Right lobe of liver (tissue), 6 donors: Measurements from ENCODE around the gene ANKRD23. TPM values are rescaled to one million over a fixed set of nuclear protein-coding genes. Genes with fewer than 3 reads are reported as not detected.

Experiments
- ATAC-seq, 4 donors: fragments of 200-7000 bp; cut with Tn5 transposase; one replicate each; pipeline ENCODE4 v1.9.1; 2020; ENCODE audit warnings: mild to moderate bottlenecking in 4 of 4, moderate library complexity in 4 of 4
- DNase-seq, 3 donors: peaks; one replicate each; pipeline ENCODE4 v3.0.0-alpha.2; 2020
- H3K27ac ChIP-seq, 3 donors: fragments of 200-600 bp; one replicate each; pipeline ENCODE4 v1.8.0; 2022
- H3K27me3 ChIP-seq, 2 donors: fragments of 200-600 bp; one replicate each; pipeline ENCODE4 v1.8.0; 2022
- H3K36me3 ChIP-seq, 4 donors: fragments of 200-600 bp; sonication (generic) in 1 of 4; one replicate each; pipeline versions ENCODE4 v1.5.1 to v1.8.0; 2017 to 2022; ENCODE audit warnings: control low read depth in 1 of 4
- H3K4me1 ChIP-seq, 4 donors: fragments of 200-600 bp; sonication (generic) in 1 of 4; one replicate each; pipeline versions ENCODE4 v1.5.1 to v1.8.0; 2017 to 2022; ENCODE audit warnings: control low read depth in 1 of 4
- H3K4me3 ChIP-seq, 3 donors: fragments of 200-600 bp; one replicate each; pipeline ENCODE4 v1.8.0; 2022
- H3K9me3 ChIP-seq, 4 donors: fragments of 200-600 bp; sonication (generic) in 1 of 4; one replicate each; pipeline versions ENCODE4 v1.5.1 to v1.8.0; 2017 to 2022; ENCODE audit warnings: control low read depth in 1 of 4
- CTCF ChIP-seq, 4 donors: fragments of 200-600 bp in 3 of 4; fragments of 450-650 bp in 1 of 4; IDR thresholded peaks; one replicate each; pipeline versions ENCODE4 v1.5.1 to v1.8.0; 2016 to 2022; ENCODE audit warnings: antibody characterized with exemption in 4 of 4, mild to moderate bottlenecking in 2 of 4
- POLR2A ChIP-seq: fragments of 450-650 bp; IDR thresholded peaks from one replicate; pipeline ENCODE4 v1.6.1; 2017; ENCODE audit warnings: antibody characterized with exemption, mild to moderate bottlenecking
- WGBS: methylation state at CpG from one replicate; pipeline ENCODE4 v1.1.6; 2018; ENCODE audit warnings: low coverage, low lambda C conversion rate; ENCODE audit not compliant: insufficient coverage; ENCODE audit errors: missing lambda C conversion rate; 5-methylcytosine and 5-hydroxymethylcytosine counted together
- intact Hi-C, 2 donors: fragments of 100-400 bp; cut with DNase I; formaldehyde crosslinking; loops; one replicate each; pipeline versions ENCODE4 v1.11.2 to v1.14.1; 2022
- total RNA-seq, 6 experiments: library from RNA; depleted of rRNA in 2 of 6; stranded (reverse); fragments of >200 nt in 2 of 6; fragmentation: NEBNext Ultra II Directional in 3 of 6; extraction: Animal tissue kit (Norgen Biotek cat#: 25700) in 3 of 6; gene quantifications; one replicate each; pipeline versions ENCODE4 v1.1.0 to v1.2.4, GENCODE V29; 2016 to 2023
- donor health status: DM: no; HTN: yes; CAD: no.
- donor health status: DM: no; HTN: no; CAD: no.
- donor health status: DM: no; HTN: no; CAD: no.
- donor health status: DM: no; HTN: yes; CAD: no.
- donor health status: DM: no; HTN: yes; CAD: no.

ANKRD23 gene
- total RNA-seq, 6 experiments from 2014 or later: 0.98 to 4.0 (median 2.7) TPM

GRCh38 chr2:96824079-96824870 lies 19.5 kb downstream of the ANKRD23 start:
- H3K4me3 ChIP-seq: no peak overlapping the region
- no peak overlapping the region for H3K27ac ChIP-seq
- intact Hi-C loops: no loop called here
- ATAC-seq (no peak), DNase-seq (peak in 1 of 3 donors; percentile 5)
- H3K9me3 ChIP-seq: no peaks in the 10 kb centered on the region
- H3K36me3 ChIP-seq: peaks cover 0 to 48% (median 16%) of the 10 kb centered on the region in 4 donors
- no peaks in the 10 kb centered on the region for H3K27me3 ChIP-seq
- peaks cover 0 to 46% (median 18%) of the 10 kb centered on the region in 4 donors for H3K4me1 ChIP-seq
- TF ChIP-seq CTCF (IDR thresholded peaks at IDR 0.05): no peak
- TF ChIP-seq POLR2A: no peak
- 51% methylated on average over 5 of the region's 6 CpGs for WGBS

- intact Hi-C loops: no loop called here
- WGBS: 82% methylated on average over 3 of the region's 11 CpGs
- Histone ChIP-seq H3K27ac (no peak overlapping the region), H3K36me3 (peaks cover 0 to 37% (median 11%) of the 10 kb centered on the region in 4 donors), H3K4me3 (no peak overlapping the region), H3K4me1 (peaks cover 0 to 56% (median 23%) of the 10 kb centered on the region in 4 donors), H3K9me3 (no peaks in the 10 kb centered on the region), H3K27me3 (no peaks in the 10 kb centered on the region)
- no peak for ATAC-seq
- no peak for TF ChIP-seq POLR2A
- TF ChIP-seq CTCF (IDR thresholded peaks at IDR 0.05): no peak
- no peak for DNase-seq
Measured at GRCh38 chr2:96823198-96823597, 20.6 kb downstream of the ANKRD23 start.

GRCh38 chr2:96822786-96823185 lies 21.0 kb downstream of the ANKRD23 start:
- no peak for DNase-seq
- no peaks in the 10 kb centered on the region for H3K27me3 ChIP-seq
- H3K27ac ChIP-seq: no peak overlapping the region
- H3K4me1 ChIP-seq: peaks cover 0 to 60% (median 25%) of the 10 kb centered on the region in 4 donors
- TF ChIP-seq POLR2A: no peak
- TF ChIP-seq CTCF (IDR thresholded peaks at IDR 0.05): no peak
- no peak overlapping the region for H3K4me3 ChIP-seq
- no peak for ATAC-seq
- intact Hi-C loops: no loop called here
- peaks cover 0 to 33% (median 9%) of the 10 kb centered on the region in 4 donors for H3K36me3 ChIP-seq
- 50% methylated on average over 2 of the region's 4 CpGs for WGBS
- no peaks in the 10 kb centered on the region for H3K9me3 ChIP-seq

- DNase-seq: no peak
- no peaks in the 10 kb centered on the region for H3K27me3 ChIP-seq
- no peak for TF ChIP-seq POLR2A
- TF ChIP-seq CTCF (IDR thresholded peaks at IDR 0.05): no peak
- intact Hi-C loops: no loop called here
- peak overlapping the region in 1 of 3 donors; percentile 59 for H3K27ac ChIP-seq
- no peak for ATAC-seq
- peaks cover 0 to 19% (median 4%) of the 10 kb centered on the region in 4 donors for H3K36me3 ChIP-seq
- H3K9me3 ChIP-seq: no peaks in the 10 kb centered on the region
- peak overlapping the region in 1 of 3 donors; percentile 76 for H3K4me3 ChIP-seq
- H3K4me1 ChIP-seq: peaks cover 0 to 64% (median 25%) of the 10 kb centered on the region in 4 donors
- WGBS: 40% methylated on average over 11 of the region's 11 CpGs
Measured at GRCh38 chr2:96821113-96821675, 22.6 kb downstream of the ANKRD23 start.
